Measurements from ENCODE around the gene SH2B2.
A peak's percentile ranks its signal among the peaks of the same experiment; 100 is the strongest.

DNA sequence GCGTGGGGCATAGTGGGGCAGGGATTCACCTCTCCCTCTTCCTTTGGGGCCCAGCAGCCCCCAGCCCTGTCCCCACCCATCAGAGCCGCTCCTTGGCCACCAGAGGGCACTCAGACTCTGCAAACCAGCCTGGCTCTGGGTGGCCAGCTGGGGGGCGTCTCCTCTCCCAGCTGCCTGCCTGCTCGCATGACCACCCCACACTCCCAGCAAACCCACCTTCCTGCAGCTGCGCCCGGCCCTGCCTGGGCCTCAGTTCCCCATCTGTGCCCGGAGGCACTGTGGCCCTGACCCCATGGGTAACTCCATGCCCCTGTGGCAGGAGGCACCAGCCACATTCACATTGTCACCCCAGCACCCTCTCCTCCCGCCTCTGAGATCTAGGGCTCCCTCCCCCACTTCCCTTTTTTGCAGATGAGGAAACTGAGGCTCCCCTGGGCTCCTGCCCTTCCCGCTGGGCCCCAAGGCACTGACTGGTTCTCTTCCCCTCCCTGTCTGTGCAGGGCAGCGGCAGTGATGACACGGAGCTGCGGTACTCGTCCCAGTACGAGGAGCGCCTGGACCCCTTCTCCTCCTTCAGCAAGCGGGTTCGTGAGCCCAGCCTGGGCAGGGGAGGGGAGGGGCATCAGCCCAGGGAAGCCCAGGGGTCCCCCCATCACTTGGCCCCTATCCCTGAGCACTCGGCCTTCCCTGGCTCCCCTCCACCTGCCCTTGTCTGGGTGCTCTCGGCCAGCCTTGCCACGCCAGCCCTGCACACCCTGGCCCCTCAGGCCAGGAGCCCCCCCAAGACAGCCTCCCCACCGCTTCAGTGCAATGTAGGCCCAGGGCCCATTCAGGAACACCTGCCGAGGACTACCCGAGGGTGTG, 6.9 kb upstream of the SH2B2 start:
- TF ChIP-seq, protein P1, sequence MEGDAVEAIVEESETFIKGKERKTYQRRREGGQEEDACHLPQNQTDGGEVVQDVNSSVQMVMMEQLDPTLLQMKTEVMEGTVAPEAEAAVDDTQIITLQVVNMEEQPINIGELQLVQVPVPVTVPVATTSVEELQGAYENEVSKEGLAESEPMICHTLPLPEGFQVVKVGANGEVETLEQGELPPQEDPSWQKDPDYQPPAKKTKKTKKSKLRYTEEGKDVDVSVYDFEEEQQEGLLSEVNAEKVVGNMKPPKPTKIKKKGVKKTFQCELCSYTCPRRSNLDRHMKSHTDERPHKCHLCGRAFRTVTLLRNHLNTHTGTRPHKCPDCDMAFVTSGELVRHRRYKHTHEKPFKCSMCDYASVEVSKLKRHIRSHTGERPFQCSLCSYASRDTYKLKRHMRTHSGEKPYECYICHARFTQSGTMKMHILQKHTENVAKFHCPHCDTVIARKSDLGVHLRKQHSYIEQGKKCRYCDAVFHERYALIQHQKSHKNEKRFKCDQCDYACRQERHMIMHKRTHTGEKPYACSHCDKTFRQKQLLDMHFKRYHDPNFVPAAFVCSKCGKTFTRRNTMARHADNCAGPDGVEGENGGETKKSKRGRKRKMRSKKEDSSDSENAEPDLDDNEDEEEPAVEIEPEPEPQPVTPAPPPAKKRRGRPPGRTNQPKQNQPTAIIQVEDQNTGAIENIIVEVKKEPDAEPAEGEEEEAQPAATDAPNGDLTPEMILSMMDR (IDR thresholded peaks at IDR 0.05): peak; percentile 47 to 71
- no peak for TF ChIP-seq POLR2A (IDR thresholded peaks at IDR 0.05)
- no peak for TF ChIP-seq POLR2AphosphoS5 (IDR thresholded peaks at IDR 0.05)

Measured in suprapubic skin (tissue), 4 donors.